H1 (cell line): Measurements from ENCODE around the gene CCDC13. TPM values are rescaled to one million over a fixed set of nuclear protein-coding genes. Genes with fewer than 3 reads are reported as not detected.

ENCODE experiments used
- CTCF ChIA-PET: fragments of 300-600 bp; sonication (Branson Sonifier 250); formaldehyde crosslinking; loops from one replicate; lab custom pipeline; 2021; ENCODE audit not compliant: partially characterized antibody; lab: Charles Lee
- POLR2A ChIA-PET: fragments of 300-600 bp; sonication (Branson Sonifier 250); formaldehyde crosslinking; loops from one replicate; lab custom pipeline; 2021; ENCODE audit warnings: inconsistent platforms; ENCODE audit not compliant: partially characterized antibody; lab: Charles Lee
- DNase-seq, 2 experiments: peaks; one replicate each; pipeline versions ENCODE4 v3.0.0 to v3.0.0-alpha.2; 2010 to 2022; ENCODE audit warnings: low spot score in 2 of 2, low read depth in 1 of 2, mixed read lengths in 1 of 2
- FAIRE-seq: peaks from 2 replicates; lab custom pipeline; 2011; peaks lifted over from hg19 to GRCh38; lab: Jason Lieb, UNC
- H2AFZ ChIP-seq: 2 replicates; pipeline ENCODE4 v1.8.1; 2012; ENCODE audit warnings: low read length, inconsistent platforms
- H2AK5ac ChIP-seq: 2 replicates; pipeline ENCODE4 v1.6.1; 2013; ENCODE audit warnings: low read depth, low read length
- H2BK120ac ChIP-seq: replicated peaks from 2 replicates; pipeline ENCODE3; 2013; ENCODE audit warnings: low read depth, low read length, inconsistent platforms
- H2BK12ac ChIP-seq: 2 replicates; pipeline ENCODE4 v1.6.1; 2013; ENCODE audit warnings: low read depth, low read length
- H2BK15ac ChIP-seq: 2 replicates; pipeline ENCODE4 v1.6.1; 2013; ENCODE audit warnings: low read length
- H2BK20ac ChIP-seq: 2 replicates; pipeline ENCODE4 v1.6.1; 2013; ENCODE audit warnings: low read length
- H2BK5ac ChIP-seq: 2 replicates; pipeline ENCODE4 v1.6.1; 2013; ENCODE audit warnings: low read depth, low read length
- H3K14ac ChIP-seq: 2 replicates; pipeline ENCODE4 v1.6.1; 2013; ENCODE audit warnings: inconsistent platforms; ENCODE audit not compliant: insufficient read length
- H3K18ac ChIP-seq: 2 replicates; pipeline ENCODE4 v1.6.1; 2013; ENCODE audit warnings: low read length; ENCODE audit errors: extremely low read depth
- H3K23ac ChIP-seq: 2 replicates; pipeline ENCODE4 v1.6.1; 2013; ENCODE audit warnings: inconsistent platforms; ENCODE audit not compliant: insufficient read length
- H3K23me2 ChIP-seq: 2 replicates; pipeline ENCODE4 v1.6.1; 2013; ENCODE audit warnings: low read depth, low read length
- H3K27ac ChIP-seq: 2 replicates; pipeline ENCODE4 v1.6.1; 2011; ENCODE audit warnings: low read depth, low read length, inconsistent platforms
- H3K27me3 ChIP-seq, 4 experiments: replicated peaks in 1 of 4; 1 replicate in 1 of 4; 2 replicates in 3 of 4; pipeline versions ENCODE4 v1.6.1 to v1.8.1; 2011 to 2013; ENCODE audit warnings: low read length in 3 of 4, mild to moderate bottlenecking in 3 of 4, inconsistent platforms in 2 of 4, mixed read lengths in 2 of 4, moderate library complexity in 1 of 4; ENCODE audit not compliant: control insufficient read depth in 3 of 4, insufficient read depth in 3 of 4; ENCODE audit errors: extremely low read depth in 1 of 4
- H3K36me3 ChIP-seq, 4 experiments: 2 replicates each; pipeline versions ENCODE4 v1.6.1 to v1.8.1; 2011 to 2013; ENCODE audit warnings: mild to moderate bottlenecking in 4 of 4, low read length in 3 of 4, moderate library complexity in 2 of 4, control low read depth in 1 of 4, inconsistent platforms in 1 of 4; ENCODE audit not compliant: insufficient read depth in 4 of 4, control insufficient read depth in 2 of 4
- H3K4ac ChIP-seq: replicated peaks from 2 replicates; pipeline ENCODE3; 2013; ENCODE audit warnings: low read length, low read depth, mixed read lengths, inconsistent platforms; ENCODE audit not compliant: insufficient read length
- H3K4me1 ChIP-seq, 4 experiments: replicated peaks in 1 of 4; 1 replicate in 1 of 4; 2 replicates in 3 of 4; pipeline versions ENCODE4 v1.6.1 to v1.8.1; 2011 to 2013; ENCODE audit warnings: low read length in 3 of 4, inconsistent platforms in 2 of 4, mixed read lengths in 1 of 4; ENCODE audit not compliant: insufficient read depth in 4 of 4, control insufficient read depth in 3 of 4
- H3K4me2 ChIP-seq, 2 experiments: 2 replicates each; pipeline versions ENCODE4 v1.6.1 to v1.8.1; 2011 to 2013; ENCODE audit warnings: low read depth in 2 of 2, low read length in 2 of 2, control low read depth in 1 of 2, inconsistent platforms in 1 of 2, mild to moderate bottlenecking in 1 of 2; ENCODE audit not compliant: insufficient read depth in 1 of 2
- H3K4me3 ChIP-seq, 4 experiments: fragments of 200-600, 300-600 bp in 1 of 4; sonication (generic), shearing (Covaris generic), sonication (Bioruptor Twin) in 1 of 4; 2 replicates each; pipeline versions ENCODE4 v1.5.1 to v1.8.1; 2011 to 2016; ENCODE audit warnings: low read length in 4 of 4, low read depth in 3 of 4, control low read depth in 2 of 4, inconsistent platforms in 2 of 4, mild to moderate bottlenecking in 2 of 4, mixed read lengths in 1 of 4, moderate library complexity in 1 of 4; ENCODE audit not compliant: insufficient read depth in 2 of 4; ENCODE audit errors: extremely low read depth in 1 of 4
- H3K56ac ChIP-seq: replicated peaks from 2 replicates; pipeline ENCODE3; 2013; ENCODE audit warnings: low read depth, mild to moderate bottlenecking, mixed read lengths, low read length, inconsistent platforms; ENCODE audit not compliant: insufficient read length
- H3K79me1 ChIP-seq: 2 replicates; pipeline ENCODE4 v1.6.1; 2013; ENCODE audit warnings: low read depth, low read length, control low read depth
- H3K79me2 ChIP-seq, 2 experiments: 2 replicates each; pipeline versions ENCODE4 v1.6.1 to v1.8.1; 2012 to 2013; ENCODE audit warnings: low read length in 2 of 2, mild to moderate bottlenecking in 2 of 2, inconsistent platforms in 1 of 2; ENCODE audit not compliant: insufficient read depth in 2 of 2, control insufficient read depth in 1 of 2
- H3K9ac ChIP-seq, 4 experiments: replicated peaks in 1 of 4; 1 replicate in 1 of 4; 2 replicates in 3 of 4; pipeline versions ENCODE4 v1.6.1 to v1.8.1; 2011 to 2013; ENCODE audit warnings: low read depth in 3 of 4, low read length in 3 of 4, control low read depth in 2 of 4, mild to moderate bottlenecking in 2 of 4, moderate library complexity in 2 of 4, inconsistent platforms in 1 of 4; ENCODE audit errors: extremely low read depth in 1 of 4
- H3K9me3 ChIP-seq, 2 experiments: 2 replicates each; pipeline versions ENCODE4 v1.6.1 to v1.8.1; 2012 to 2013; ENCODE audit warnings: mild to moderate bottlenecking in 2 of 2, moderate library complexity in 2 of 2, control low read depth in 1 of 2, inconsistent platforms in 1 of 2, low read depth in 1 of 2, low read length in 1 of 2, mixed read lengths in 1 of 2; ENCODE audit not compliant: insufficient read depth in 2 of 2
- H4K20me1 ChIP-seq, 2 experiments: replicated peaks in 1 of 2; 2 replicates each; pipeline versions ENCODE3 to v1.8.1; 2011 to 2013; ENCODE audit warnings: inconsistent platforms in 2 of 2, low read length in 2 of 2, mild to moderate bottlenecking in 1 of 2; ENCODE audit not compliant: insufficient read depth in 2 of 2, control insufficient read depth in 1 of 2
- H4K5ac ChIP-seq: 2 replicates; pipeline ENCODE4 v1.6.1; 2013; ENCODE audit warnings: low read length, low read depth, mixed read lengths, inconsistent platforms; ENCODE audit not compliant: insufficient read length
- H4K8ac ChIP-seq: 2 replicates; pipeline ENCODE4 v1.8.0; 2013; ENCODE audit warnings: mild to moderate bottlenecking, moderate library complexity, low read length, inconsistent platforms; ENCODE audit not compliant: insufficient read depth; ENCODE audit errors: extremely low read depth
- H4K91ac ChIP-seq: replicated peaks from 2 replicates; pipeline ENCODE3; 2013; ENCODE audit warnings: low read length, mixed read lengths, inconsistent platforms; ENCODE audit not compliant: insufficient read length
- ASH2L ChIP-seq: fragments of 200-600, 300-600 bp; sonication (generic); IDR thresholded peaks from one replicate; pipeline ENCODE4 v1.7.1; 2017; ENCODE audit warnings: low read length
- HDAC6 ChIP-seq: IDR thresholded peaks from one replicate; pipeline ENCODE4 v1.7.1; 2012; ENCODE audit warnings: low read depth, mild to moderate bottlenecking, inconsistent platforms, low read length, moderate library complexity
- JUN ChIP-seq: IDR thresholded peaks from 2 replicates; pipeline ENCODE4 v1.6.1; 2011; ENCODE audit warnings: low read depth, mild to moderate bottlenecking, improper control_type of control experiment, low read length
- RFX5 ChIP-seq: IDR thresholded peaks from 2 replicates; pipeline ENCODE4 v1.6.1; 2011; ENCODE audit warnings: low read depth, low read length, improper control_type of control experiment, borderline replicate concordance
- SIRT6 ChIP-seq: IDR thresholded peaks from one replicate; pipeline ENCODE4 v1.7.1; 2012; ENCODE audit warnings: low read length, inconsistent platforms
- SRF ChIP-seq: IDR thresholded peaks from 2 replicates; pipeline ENCODE4 v1.6.1; 2011; ENCODE audit warnings: mild to moderate bottlenecking, low read depth, low read length, moderate library complexity
- WGBS, 2 experiments: shearing (Covaris generic) in 1 of 2; methylation state at CpG; one replicate each; pipeline versions ENCODE4 v1.1.6 to v1.1.7; 2013 to 2015; ENCODE audit warnings: low lambda C conversion rate in 2 of 2, mixed read lengths in 2 of 2, inconsistent platforms in 1 of 2, low coverage in 1 of 2, missing lambda C conversion rate in 1 of 2; ENCODE audit not compliant: insufficient replicate concordance in 2 of 2, insufficient coverage in 1 of 2, insufficient read length in 1 of 2; ENCODE audit errors: extremely low coverage in 1 of 2, missing lambda C conversion rate in 1 of 2; 5-methylcytosine and 5-hydroxymethylcytosine counted together
- polyA plus RNA-seq, 7 experiments: library from polyadenylated mRNA; depleted of rRNA in 3 of 7; stranded (reverse) in 5 of 7; unstranded in 2 of 7; fragments of >200 nt in 5 of 7; fragments of 200-250 nt in 2 of 7; gene quantifications; 1 replicate in 5 of 7; 2 replicates in 1 of 7; 4 replicates in 1 of 7; pipeline versions ENCODE4 v1.2.1 to v1.2.3, GENCODE V29; 2011 to 2013; ENCODE audit warnings: missing spikeins in 2 of 7, mixed read lengths in 2 of 7
- total RNA-seq: library from RNA; stranded (reverse); fragmentation: NEBNext Ultra II Directional; extraction: Animal tissue kit (Norgen Biotek cat#: 25700); gene quantifications from 2 replicates; pipeline ENCODE4 v1.2.1, GENCODE V29; 2021

CCDC13 gene
- total and polyA plus RNA-seq, 2 of the 8 experiments (the other 6 are each of a cell fraction or from before 2014, with no cell fraction given), result 0.06 TPM; not detected in 1

GRCh38 chr3:42756681-42757213, 16.3 kb downstream of the CCDC13 start:
- no peak overlapping the region for H3K4me2 ChIP-seq
- no peak overlapping the region for H2BK5ac ChIP-seq
- no peak overlapping the region for H3K9ac ChIP-seq
- no peaks in the 10 kb centered on the region for H4K20me1 ChIP-seq
- no peak overlapping the region for H2AK5ac ChIP-seq
- H2AFZ ChIP-seq, result no peak overlapping the region
- H3K36me3 ChIP-seq, result no peaks in the 10 kb centered on the region
- ChIA-PET CTCF (interaction anchor here (0.9 to 4.0 kb wide), 22 partner anchors 9 to 209 kb away, joined by 3 to 47 read pairs (median 4); no protein-coding TSS in a partner anchor), POLR2A (no interaction called here)
- no peak overlapping the region for H3K14ac ChIP-seq
- H3K4me1 ChIP-seq, result no peaks in the 10 kb centered on the region
- H3K79me1 ChIP-seq, result no peaks in the 10 kb centered on the region
- 93% methylated on average over 6 of the region's 6 CpGs; no CpG with 5 or more reads in 1 of the 2 experiments for WGBS, 2 experiments
- no peak overlapping the region; the same call in 1 of the 2 replicates for H3K27ac ChIP-seq
- H3K79me2 ChIP-seq, result no peaks in the 10 kb centered on the region
- H2BK120ac ChIP-seq, result no peak overlapping the region
- H4K8ac ChIP-seq, result no peak overlapping the region
- no peaks in the 10 kb centered on the region for H3K9me3 ChIP-seq
- H3K27me3 ChIP-seq, result no peaks in the 10 kb centered on the region
- H3K23ac ChIP-seq, result no peak overlapping the region
- H2BK20ac ChIP-seq, result no peak overlapping the region
- FAIRE-seq (no peak), DNase-seq (peak in 1 of 2 experiments; percentile 26)
- no peak overlapping the region for H3K18ac ChIP-seq
- no peak overlapping the region for H4K91ac ChIP-seq
- H3K56ac ChIP-seq, result no peak overlapping the region
- H3K4me3 ChIP-seq, result no peak overlapping the region
- no peaks in the 10 kb centered on the region for H3K23me2 ChIP-seq
- no peak overlapping the region for H4K5ac ChIP-seq
- TF ChIP-seq HDAC6 (no peak), RFX5 (no peak), SIRT6 (no peak), JUN (no peak), SRF (no peak), ASH2L (no peak)
- H2BK15ac ChIP-seq, result no peak overlapping the region
- H3K4ac ChIP-seq, result no peak overlapping the region
- no peak overlapping the region for H2BK12ac ChIP-seq
